H9 (cell line): ENCODE measurements around the gene LTBP2. TPM values are rescaled to one million over a fixed set of nuclear protein-coding genes. Genes with fewer than 3 reads are reported as not detected.

Experiments
- DNase-seq: peaks from one replicate; pipeline ENCODE4 v3.0.0-alpha.2; 2017
- H2AFZ ChIP-seq: one replicate; pipeline ENCODE4 v1.6.1; 2013; ENCODE audit warnings: mild to moderate bottlenecking, low read length, control low read depth, moderate library complexity
- H2AK5ac ChIP-seq: 2 replicates; pipeline ENCODE4 v1.6.1; 2013; ENCODE audit warnings: low read length, control low read depth, mixed read lengths; ENCODE audit not compliant: insufficient read length
- H2BK120ac ChIP-seq: one replicate; pipeline ENCODE4 v1.6.1; 2013; ENCODE audit warnings: low read depth, mild to moderate bottlenecking, low read length, control low read depth, inconsistent platforms; ENCODE audit not compliant: poor library complexity, severe bottlenecking
- H2BK12ac ChIP-seq: 2 replicates; pipeline ENCODE4 v1.6.1; 2013; ENCODE audit warnings: low read length, control low read depth, mixed read lengths, low read depth; ENCODE audit not compliant: insufficient read length
- H2BK15ac ChIP-seq: 2 replicates; pipeline ENCODE4 v1.6.1; 2013; ENCODE audit warnings: low read depth, low read length, control low read depth
- H2BK20ac ChIP-seq: one replicate; pipeline ENCODE4 v1.6.1; 2013; ENCODE audit warnings: low read depth, mild to moderate bottlenecking, low read length, control low read depth, inconsistent platforms; ENCODE audit not compliant: poor library complexity, severe bottlenecking
- H2BK5ac ChIP-seq: 2 replicates; pipeline ENCODE4 v1.6.1; 2013; ENCODE audit warnings: low read length, control low read depth, mixed read lengths; ENCODE audit not compliant: insufficient read length
- H3K14ac ChIP-seq: 2 replicates; pipeline ENCODE4 v1.6.1; 2013; ENCODE audit warnings: low read length, control low read depth; ENCODE audit not compliant: insufficient read depth
- H3K18ac ChIP-seq: 2 replicates; pipeline ENCODE4 v1.6.1; 2013; ENCODE audit warnings: low read depth, mild to moderate bottlenecking, mixed read lengths, low read length, control low read depth; ENCODE audit not compliant: insufficient read length
- H3K23ac ChIP-seq: 2 replicates; pipeline ENCODE4 v1.6.1; 2013; ENCODE audit warnings: low read length, control low read depth, mixed read lengths, low read depth; ENCODE audit not compliant: insufficient read length
- H3K23me2 ChIP-seq: 2 replicates; pipeline ENCODE4 v1.6.1; 2013; ENCODE audit warnings: low read depth, mild to moderate bottlenecking, mixed read lengths, low read length, control low read depth; ENCODE audit not compliant: insufficient read length, poor library complexity, severe bottlenecking
- H3K27ac ChIP-seq: 2 replicates; pipeline ENCODE4 v1.5.1; 2013; ENCODE audit warnings: low read length, control low read depth, mixed read lengths, low read depth; ENCODE audit not compliant: insufficient read length
- H3K27me3 ChIP-seq: 2 replicates; pipeline ENCODE4 v1.6.1; 2013; ENCODE audit warnings: low read length, control low read depth, inconsistent platforms; ENCODE audit not compliant: insufficient read depth
- H3K4ac ChIP-seq: 2 replicates; pipeline ENCODE4 v1.6.1; 2013; ENCODE audit warnings: low read depth, mild to moderate bottlenecking, control low read depth, inconsistent platforms, low read length, moderate library complexity
- H3K4me1 ChIP-seq: 2 replicates; pipeline ENCODE4 v1.6.1; 2013; ENCODE audit warnings: low read length, control low read depth, inconsistent platforms; ENCODE audit not compliant: insufficient read depth
- H3K4me2 ChIP-seq: 2 replicates; pipeline ENCODE4 v1.6.1; 2013; ENCODE audit warnings: low read length, control low read depth, mixed read lengths; ENCODE audit not compliant: insufficient read length, insufficient read depth
- H3K56ac ChIP-seq: 2 replicates; pipeline ENCODE4 v1.6.1; 2013; ENCODE audit warnings: low read depth, mild to moderate bottlenecking, mixed read lengths, low read length, control low read depth; ENCODE audit not compliant: insufficient read length
- H3K79me1 ChIP-seq: 2 replicates; pipeline ENCODE4 v1.6.1; 2013; ENCODE audit warnings: low read depth, mild to moderate bottlenecking, moderate library complexity, low read length, control low read depth, inconsistent platforms; ENCODE audit not compliant: insufficient read depth, poor library complexity, severe bottlenecking
- H3K79me2 ChIP-seq: 2 replicates; pipeline ENCODE4 v1.6.1; 2013; ENCODE audit warnings: low read length, control low read depth, inconsistent platforms; ENCODE audit not compliant: insufficient read depth
- H3K9ac ChIP-seq: 2 replicates; pipeline ENCODE4 v1.6.1; 2013; ENCODE audit warnings: low read length, control low read depth, mixed read lengths; ENCODE audit not compliant: insufficient read length; ENCODE audit errors: extremely low read depth
- H3K9me3 ChIP-seq: one replicate; pipeline ENCODE4 v1.6.1; 2013; ENCODE audit warnings: low read depth, low read length, inconsistent platforms; ENCODE audit not compliant: control insufficient read depth
- H3T11ph ChIP-seq: one replicate; pipeline ENCODE4 v1.6.1; 2013; ENCODE audit warnings: mild to moderate bottlenecking, low read length, control low read depth, inconsistent platforms
- H4K20me1 ChIP-seq: one replicate; pipeline ENCODE4 v1.6.1; 2013; ENCODE audit not compliant: control insufficient read depth, insufficient read length, insufficient read depth
- H4K5ac ChIP-seq: 2 replicates; pipeline ENCODE4 v1.6.1; 2013; ENCODE audit warnings: low read depth, mild to moderate bottlenecking, mixed read lengths, low read length, control low read depth; ENCODE audit not compliant: insufficient read length
- H4K8ac ChIP-seq: replicated peaks from 2 replicates; pipeline ENCODE4 v1.6.1; 2013; ENCODE audit warnings: low read length, control low read depth, mixed read lengths, low read depth; ENCODE audit not compliant: insufficient read length
- H4K91ac ChIP-seq: 2 replicates; pipeline ENCODE4 v1.6.1; 2013; ENCODE audit warnings: low read depth, mild to moderate bottlenecking, moderate library complexity, mixed read lengths, low read length, control low read depth; ENCODE audit not compliant: insufficient read length
- H3K27ac Mint-ChIP-seq, 3 experiments: 2 replicates in 2 of 3; 3 replicates in 1 of 3; pipeline ENCODE4 v1.8.0; 2020 to 2021; ENCODE audit warnings: mixed read lengths in 3 of 3, mild to moderate bottlenecking in 1 of 3, moderate library complexity in 1 of 3
- H3K27me3 Mint-ChIP-seq: 2 replicates; pipeline ENCODE4 v1.8.0; 2021; ENCODE audit warnings: low read depth, mild to moderate bottlenecking, moderate library complexity, mixed read lengths
- H3K36me3 Mint-ChIP-seq, 3 experiments: 2 replicates in 2 of 3; 3 replicates in 1 of 3; pipeline ENCODE4 v1.8.0; 2020 to 2021; ENCODE audit warnings: low read depth in 3 of 3, mixed read lengths in 3 of 3; ENCODE audit not compliant: insufficient read depth in 1 of 3
- H3K4me1 Mint-ChIP-seq, 2 experiments: 2 replicates each; pipeline ENCODE4 v1.8.0; 2020; ENCODE audit warnings: mixed read lengths in 2 of 2
- H3K4me3 Mint-ChIP-seq, 2 experiments: 2 replicates in 1 of 2; 3 replicates in 1 of 2; pipeline ENCODE4 v1.8.0; 2020 to 2021; ENCODE audit warnings: mild to moderate bottlenecking in 2 of 2, mixed read lengths in 2 of 2, moderate library complexity in 1 of 2
- H3K9me3 Mint-ChIP-seq, 2 experiments: 2 replicates in 1 of 2; 3 replicates in 1 of 2; pipeline ENCODE4 v1.8.0; 2020; ENCODE audit warnings: mild to moderate bottlenecking in 2 of 2, mixed read lengths in 2 of 2, moderate library complexity in 1 of 2
- WGBS: extraction: QIAGEN DNeasy Blood & Tissue Kit; methylation state at CpG from one replicate; pipeline ENCODE4 v1.1.7; 2013; ENCODE audit warnings: missing lambda C conversion rate, low lambda C conversion rate, mixed read lengths; ENCODE audit not compliant: insufficient read length; ENCODE audit errors: extremely low coverage; 5-methylcytosine and 5-hydroxymethylcytosine counted together
- total RNA-seq: library from RNA; stranded (reverse); gene quantifications from 2 replicates; pipeline ENCODE4 v1.2.1, GENCODE V29; 2021
- TF ChIP-seq, protein P1 (sequence below): fragments of 200-600 bp; sonication (generic); conservative IDR thresholded peaks from 3 replicates; pipeline ENCODE4 v1.8.0; 2021; ENCODE audit warnings: antibody characterized with exemption, mild to moderate bottlenecking

Gene LTBP2
- total RNA-seq, 1 experiment from 2014 or later, result 0.77 TPM

DNA sequence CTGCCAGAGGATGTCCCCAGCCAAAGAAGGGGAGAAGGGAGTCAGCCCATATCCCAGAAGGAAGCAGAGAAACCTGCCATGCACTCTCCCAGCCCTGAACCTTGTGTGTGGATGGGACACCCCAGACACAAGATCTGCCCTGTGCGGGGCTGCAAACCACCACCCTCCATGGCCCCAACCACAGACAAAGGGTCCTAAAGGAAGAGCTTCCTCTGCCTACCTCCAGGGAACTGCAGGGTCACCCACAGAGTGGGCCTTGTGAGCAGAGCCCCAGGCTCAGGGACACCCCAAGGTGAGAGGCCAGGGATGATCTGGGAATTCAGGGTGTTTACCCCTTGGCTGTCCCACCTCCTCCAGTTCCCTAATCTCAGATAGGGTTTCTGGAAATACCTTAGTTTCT is 62.0 kb downstream of the LTBP2 start:
- Histone ChIP-seq H2BK15ac (no peak overlapping the region), H3K27me3 (no peaks in the 10 kb centered on the region), H2AK5ac (no peak overlapping the region), H3K4me2 (no peak overlapping the region), H3K23ac (no peak overlapping the region), H3K56ac (no peak overlapping the region), H3K18ac (no peak overlapping the region), H3K79me2 (no peaks in the 10 kb centered on the region), H3K79me1 (no peaks in the 10 kb centered on the region), H3K4me1 (no peaks in the 10 kb centered on the region; the same call in 1 of the 2 replicates), H4K91ac (no peak overlapping the region), H3T11ph (no peak overlapping the region), H4K5ac (no peak overlapping the region), H2BK20ac (no peak overlapping the region), H2BK5ac (no peak overlapping the region), H2AFZ (no peak overlapping the region), H3K14ac (no peak overlapping the region; the same call in 1 of the 2 replicates), H3K23me2 (no peaks in the 10 kb centered on the region), H3K9ac (no peak overlapping the region), H4K20me1 (no peaks in the 10 kb centered on the region), H3K27ac (no peak overlapping the region), H2BK120ac (no peak overlapping the region), H2BK12ac (no peak overlapping the region), H3K9me3 (no peaks in the 10 kb centered on the region), H3K4ac (no peak overlapping the region), H4K8ac (no peak overlapping the region)
- Mint-ChIP-seq H3K27ac (no peak overlapping the region), H3K27me3 (peaks cover 1% of the 10 kb centered on the region; the same call in 1 of the 2 replicates), H3K36me3 (no peaks in the 10 kb centered on the region), H3K9me3 (no peaks in the 10 kb centered on the region), H3K4me1 (peaks cover 12 to 25% of the 10 kb centered on the region in 2 experiments), H3K4me3 (no peak overlapping the region)
- no peak for DNase-seq
- no CpG with 5 or more reads among the region's 1 CpG for WGBS
- TF ChIP-seq, protein P1, sequence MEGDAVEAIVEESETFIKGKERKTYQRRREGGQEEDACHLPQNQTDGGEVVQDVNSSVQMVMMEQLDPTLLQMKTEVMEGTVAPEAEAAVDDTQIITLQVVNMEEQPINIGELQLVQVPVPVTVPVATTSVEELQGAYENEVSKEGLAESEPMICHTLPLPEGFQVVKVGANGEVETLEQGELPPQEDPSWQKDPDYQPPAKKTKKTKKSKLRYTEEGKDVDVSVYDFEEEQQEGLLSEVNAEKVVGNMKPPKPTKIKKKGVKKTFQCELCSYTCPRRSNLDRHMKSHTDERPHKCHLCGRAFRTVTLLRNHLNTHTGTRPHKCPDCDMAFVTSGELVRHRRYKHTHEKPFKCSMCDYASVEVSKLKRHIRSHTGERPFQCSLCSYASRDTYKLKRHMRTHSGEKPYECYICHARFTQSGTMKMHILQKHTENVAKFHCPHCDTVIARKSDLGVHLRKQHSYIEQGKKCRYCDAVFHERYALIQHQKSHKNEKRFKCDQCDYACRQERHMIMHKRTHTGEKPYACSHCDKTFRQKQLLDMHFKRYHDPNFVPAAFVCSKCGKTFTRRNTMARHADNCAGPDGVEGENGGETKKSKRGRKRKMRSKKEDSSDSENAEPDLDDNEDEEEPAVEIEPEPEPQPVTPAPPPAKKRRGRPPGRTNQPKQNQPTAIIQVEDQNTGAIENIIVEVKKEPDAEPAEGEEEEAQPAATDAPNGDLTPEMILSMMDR, result no peak
